GM19372 (cell line): Measurements from ENCODE around the gene NEU4.

Experiments used
- ATAC-seq: cut with Tn5 transposase; IDR thresholded peaks from one replicate; pipeline ENCODE4 v1.9.1; 2021; ENCODE audit warnings: mild to moderate bottlenecking, low read depth, moderate library complexity; ENCODE audit not compliant: unreplicated experiment

The NEU4 gene

GRCh38 chr2:241860184-241861078 lies 51.4 kb downstream of the NEU4 start:
- ATAC-seq: peak; percentile 16

GRCh38 chr2:241861264-241861663 lies 52.3 kb downstream of the NEU4 start:
- ATAC-seq: no peak

- ATAC-seq: no peak
Measured at GRCh38 chr2:241862093-241862492, 53.1 kb downstream of the NEU4 start.

- ATAC-seq: no peak
Measured at GRCh38 chr2:241862775-241863535, 54.0 kb downstream of the NEU4 start.

- no peak for ATAC-seq
Measured at GRCh38 chr2:241863536-241863954, 54.6 kb downstream of the NEU4 start.

- no peak for ATAC-seq
Measured at GRCh38 chr2:241864168-241864849, 55.3 kb downstream of the NEU4 start.

GRCh38 chr2:241864850-241865213 lies 55.8 kb downstream of the NEU4 start:
- no peak for ATAC-seq

GRCh38 chr2:241865416-241865956 lies 56.5 kb downstream of the NEU4 start:
- ATAC-seq: no peak

- no peak for ATAC-seq
Measured at GRCh38 chr2:241865957-241866789, 57.2 kb downstream of the NEU4 start.
